ENCODE results near the gene RBM19.
A peak's percentile ranks its signal among the peaks of the same experiment; 100 is the strongest.

The RBM19 gene

GRCh38 chr12:113936460-113936859, 29.7 kb downstream of the RBM19 start:
- no peak for DNase-seq
- H3K9me3 ChIP-seq (ENCODE audit: control extremely low read depth in 1 of 5, control insufficient read depth in 4 of 5, insufficient read depth in 2 of 5, low read depth in 1 of 5, low read length in 4 of 5): no peaks in the 10 kb centered on the region
- POLR2A ChIA-PET: no interaction called here

GRCh38 chr12:113935459-113935858, 30.7 kb downstream of the RBM19 start:
- H3K4me1 ChIP-seq (ENCODE audit: control extremely low read depth in 1 of 4, control insufficient read depth in 4 of 4, insufficient read depth in 4 of 4, low read length in 3 of 4): no peaks in the 10 kb centered on the region
- H3K36me3 ChIP-seq (ENCODE audit: control insufficient read depth in 4 of 4, insufficient read depth in 4 of 4, low read length in 3 of 4): peaks cover 12 to 75% (median 42%) of the 10 kb centered on the region in 4 experiments
- CTCF ChIA-PET: no interaction called here

More at GRCh38 chr12:113936460-113936859, 29.7 kb downstream of the RBM19 start:
- Histone ChIP-seq H3K27me3 (replicated peaks in 2 of 5; ENCODE audit: control insufficient read depth in 4 of 5, insufficient read depth in 5 of 5, low read length in 4 of 5) (no peaks in the 10 kb centered on the region), H3K4me3 (ENCODE audit: control insufficient read depth in 1 of 7, extremely low read depth in 1 of 7, insufficient read depth in 4 of 7, low read depth in 2 of 7, low read length in 6 of 7) (no peak overlapping the region), H3K27ac (ENCODE audit: insufficient read depth in 1 of 2, low read depth in 1 of 2, low read length in 2 of 2, poor library complexity in 1 of 2, severe bottlenecking in 2 of 2) (no peak overlapping the region), H3K4me1 (ENCODE audit: control extremely low read depth in 1 of 4, control insufficient read depth in 4 of 4, insufficient read depth in 4 of 4, low read length in 3 of 4) (no peaks in the 10 kb centered on the region), H3K36me3 (ENCODE audit: control insufficient read depth in 4 of 4, insufficient read depth in 4 of 4, low read length in 3 of 4) (peaks cover 13 to 80% (median 46%) of the 10 kb centered on the region in 4 experiments)
- CTCF ChIA-PET: interaction anchor here (0.5 to 1.3 kb wide), 4 partner anchors 13 to 391 kb away, joined by 3 read pairs; no protein-coding TSS in a partner anchor
- 100% methylated on average over 1 of the region's 1 CpG for WGBS (ENCODE audit: insufficient coverage)

GRCh38 chr12:113934946-113935345, 31.2 kb downstream of the RBM19 start:
- ChIA-PET CTCF (no interaction called here), POLR2A (no interaction called here)
- H3K4me1 ChIP-seq (ENCODE audit: control extremely low read depth in 1 of 4, control insufficient read depth in 4 of 4, insufficient read depth in 4 of 4, low read length in 3 of 4): no peaks in the 10 kb centered on the region
- no peak overlapping the region for H3K4me3 ChIP-seq (ENCODE audit: control insufficient read depth in 1 of 7, extremely low read depth in 1 of 7, insufficient read depth in 4 of 7, low read depth in 2 of 7, low read length in 6 of 7)
- H3K36me3 ChIP-seq (ENCODE audit: control insufficient read depth in 4 of 4, insufficient read depth in 4 of 4, low read length in 3 of 4): peaks cover 8 to 75% (median 40%) of the 10 kb centered on the region in 4 experiments
- no peak overlapping the region for H3K27ac ChIP-seq (ENCODE audit: insufficient read depth in 1 of 2, low read depth in 1 of 2, low read length in 2 of 2, poor library complexity in 1 of 2, severe bottlenecking in 2 of 2)
- no peak for DNase-seq
- no peaks in the 10 kb centered on the region for H3K27me3 ChIP-seq (replicated peaks in 2 of 5; ENCODE audit: control insufficient read depth in 4 of 5, insufficient read depth in 5 of 5, low read length in 4 of 5)
- 100% methylated on average over 6 of the region's 9 CpGs for WGBS (ENCODE audit: insufficient coverage)
- H3K9me3 ChIP-seq (ENCODE audit: control extremely low read depth in 1 of 5, control insufficient read depth in 4 of 5, insufficient read depth in 2 of 5, low read depth in 1 of 5, low read length in 4 of 5): no peaks in the 10 kb centered on the region

More at GRCh38 chr12:113935459-113935858, 30.7 kb downstream of the RBM19 start:
- no peak overlapping the region for H3K27ac ChIP-seq (ENCODE audit: insufficient read depth in 1 of 2, low read depth in 1 of 2, low read length in 2 of 2, poor library complexity in 1 of 2, severe bottlenecking in 2 of 2)
- POLR2A ChIA-PET: no interaction called here
- no peaks in the 10 kb centered on the region for H3K27me3 ChIP-seq (replicated peaks in 2 of 5; ENCODE audit: control insufficient read depth in 4 of 5, insufficient read depth in 5 of 5, low read length in 4 of 5)
- no peak for DNase-seq
- 80% methylated on average over 6 of the region's 6 CpGs for WGBS (ENCODE audit: insufficient coverage)
- H3K4me3 ChIP-seq (ENCODE audit: control insufficient read depth in 1 of 7, extremely low read depth in 1 of 7, insufficient read depth in 4 of 7, low read depth in 2 of 7, low read length in 6 of 7): no peak overlapping the region
- H3K9me3 ChIP-seq (ENCODE audit: control extremely low read depth in 1 of 5, control insufficient read depth in 4 of 5, insufficient read depth in 2 of 5, low read depth in 1 of 5, low read length in 4 of 5): no peaks in the 10 kb centered on the region

- POLR2A ChIA-PET: no interaction called here
- peak overlapping the region in 1 of 2 experiments; percentile 65 for H3K27ac ChIP-seq (ENCODE audit: insufficient read depth in 1 of 2, low read depth in 1 of 2, low read length in 2 of 2, poor library complexity in 1 of 2, severe bottlenecking in 2 of 2)
- peaks cover 8 to 75% (median 39%) of the 10 kb centered on the region in 4 experiments for H3K36me3 ChIP-seq (ENCODE audit: control insufficient read depth in 4 of 4, insufficient read depth in 4 of 4, low read length in 3 of 4)
- no peaks in the 10 kb centered on the region for H3K9me3 ChIP-seq (ENCODE audit: control extremely low read depth in 1 of 5, control insufficient read depth in 4 of 5, insufficient read depth in 2 of 5, low read depth in 1 of 5, low read length in 4 of 5)
- CTCF ChIA-PET: no interaction called here
- no peak overlapping the region for H3K4me3 ChIP-seq (ENCODE audit: control insufficient read depth in 1 of 7, extremely low read depth in 1 of 7, insufficient read depth in 4 of 7, low read depth in 2 of 7, low read length in 6 of 7)
- no peak for DNase-seq
- no peaks in the 10 kb centered on the region for H3K4me1 ChIP-seq (ENCODE audit: control extremely low read depth in 1 of 4, control insufficient read depth in 4 of 4, insufficient read depth in 4 of 4, low read length in 3 of 4)
- 96% methylated on average over 12 of the region's 14 CpGs for WGBS (ENCODE audit: insufficient coverage)
- H3K27me3 ChIP-seq (replicated peaks in 2 of 5; ENCODE audit: control insufficient read depth in 4 of 5, insufficient read depth in 5 of 5, low read length in 4 of 5): no peaks in the 10 kb centered on the region
These were observed 31.9 kb downstream of the RBM19 start for GRCh38 chr12:113934060-113934814.

- peak; percentile 34 to 75 (median 59) for DNase-seq
- H3K9me3 ChIP-seq (ENCODE audit: control extremely low read depth in 1 of 5, control insufficient read depth in 4 of 5, insufficient read depth in 2 of 5, low read depth in 1 of 5, low read length in 4 of 5): no peaks in the 10 kb centered on the region
- ChIA-PET POLR2A (interaction anchor here (0.5 kb wide), 1 partner anchor 575 kb away, joined by 5 read pairs; no protein-coding TSS in a partner anchor), CTCF (interaction anchor here (0.5 to 1.2 kb wide), 2 partner anchors 33 to 1939 kb away, joined by 3 to 4 read pairs; partner anchors contain the start of gene RBM19)
- 90% methylated on average over 14 of the region's 18 CpGs for WGBS (ENCODE audit: insufficient coverage)
- peaks cover 9 to 75% (median 40%) of the 10 kb centered on the region in 4 experiments for H3K36me3 ChIP-seq (ENCODE audit: control insufficient read depth in 4 of 4, insufficient read depth in 4 of 4, low read length in 3 of 4)
- no peaks in the 10 kb centered on the region for H3K27me3 ChIP-seq (replicated peaks in 2 of 5; ENCODE audit: control insufficient read depth in 4 of 5, insufficient read depth in 5 of 5, low read length in 4 of 5)
- H3K4me3 ChIP-seq (ENCODE audit: control insufficient read depth in 1 of 7, extremely low read depth in 1 of 7, insufficient read depth in 4 of 7, low read depth in 2 of 7, low read length in 6 of 7): no peak overlapping the region
- no peaks in the 10 kb centered on the region for H3K4me1 ChIP-seq (ENCODE audit: control extremely low read depth in 1 of 4, control insufficient read depth in 4 of 4, insufficient read depth in 4 of 4, low read length in 3 of 4)
- peak overlapping the region in 1 of 2 experiments; percentile 65 for H3K27ac ChIP-seq (ENCODE audit: insufficient read depth in 1 of 2, low read depth in 1 of 2, low read length in 2 of 2, poor library complexity in 1 of 2, severe bottlenecking in 2 of 2)
These were observed 32.8 kb downstream of the RBM19 start for GRCh38 chr12:113933201-113933786.

- peak; percentile 51 to 76 (median 59) for DNase-seq
- peak overlapping the region in 1 of 2 experiments; percentile 65 for H3K27ac ChIP-seq (ENCODE audit: insufficient read depth in 1 of 2, low read depth in 1 of 2, low read length in 2 of 2, poor library complexity in 1 of 2, severe bottlenecking in 2 of 2)
- H3K27me3 ChIP-seq (replicated peaks in 2 of 5; ENCODE audit: control insufficient read depth in 4 of 5, insufficient read depth in 5 of 5, low read length in 4 of 5): no peaks in the 10 kb centered on the region
- CTCF ChIA-PET: interaction anchor here (1.2 kb wide), 1 partner anchor 34 kb away, joined by 3 read pairs; the partner anchor contains the start of gene RBM19
- H3K4me3 ChIP-seq (ENCODE audit: control insufficient read depth in 1 of 7, extremely low read depth in 1 of 7, insufficient read depth in 4 of 7, low read depth in 2 of 7, low read length in 6 of 7): no peak overlapping the region
- 96% methylated on average over 8 of the region's 14 CpGs for WGBS (ENCODE audit: insufficient coverage)
- POLR2A ChIA-PET: interaction anchor here (0.5 kb wide), 1 partner anchor 575 kb away, joined by 5 read pairs; no protein-coding TSS in a partner anchor
- H3K4me1 ChIP-seq (ENCODE audit: control extremely low read depth in 1 of 4, control insufficient read depth in 4 of 4, insufficient read depth in 4 of 4, low read length in 3 of 4): no peaks in the 10 kb centered on the region
- no peaks in the 10 kb centered on the region for H3K9me3 ChIP-seq (ENCODE audit: control extremely low read depth in 1 of 5, control insufficient read depth in 4 of 5, insufficient read depth in 2 of 5, low read depth in 1 of 5, low read length in 4 of 5)
- H3K36me3 ChIP-seq (ENCODE audit: control insufficient read depth in 4 of 4, insufficient read depth in 4 of 4, low read length in 3 of 4): peaks cover 5 to 68% (median 37%) of the 10 kb centered on the region in 4 experiments
These were observed 33.5 kb downstream of the RBM19 start for GRCh38 chr12:113932381-113933196.

Data from common myeloid progenitor, CD34-positive (primary cell).